ENCODE results near the gene LINC01488.

DNA sequence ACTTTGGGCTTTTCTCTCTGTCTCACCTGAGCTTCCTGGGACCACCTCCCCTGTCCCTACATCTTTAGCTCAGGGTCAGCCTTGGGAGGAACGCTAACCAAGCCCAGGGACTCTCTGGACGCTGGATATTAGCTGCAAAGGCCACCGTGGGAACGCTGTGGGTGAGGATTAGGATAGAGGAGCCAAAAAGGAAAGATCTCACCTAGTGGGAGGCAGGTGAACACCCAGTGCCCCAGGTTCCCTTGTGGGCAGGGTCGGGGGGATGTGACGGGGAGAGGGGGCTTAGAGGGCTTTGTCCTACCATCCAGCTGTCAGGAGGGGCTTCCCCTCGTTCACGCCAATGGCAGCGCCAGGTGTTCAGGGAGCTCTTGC lies 50.2 kb downstream of the LINC01488 start:
- TF ChIP-seq, protein P1, sequence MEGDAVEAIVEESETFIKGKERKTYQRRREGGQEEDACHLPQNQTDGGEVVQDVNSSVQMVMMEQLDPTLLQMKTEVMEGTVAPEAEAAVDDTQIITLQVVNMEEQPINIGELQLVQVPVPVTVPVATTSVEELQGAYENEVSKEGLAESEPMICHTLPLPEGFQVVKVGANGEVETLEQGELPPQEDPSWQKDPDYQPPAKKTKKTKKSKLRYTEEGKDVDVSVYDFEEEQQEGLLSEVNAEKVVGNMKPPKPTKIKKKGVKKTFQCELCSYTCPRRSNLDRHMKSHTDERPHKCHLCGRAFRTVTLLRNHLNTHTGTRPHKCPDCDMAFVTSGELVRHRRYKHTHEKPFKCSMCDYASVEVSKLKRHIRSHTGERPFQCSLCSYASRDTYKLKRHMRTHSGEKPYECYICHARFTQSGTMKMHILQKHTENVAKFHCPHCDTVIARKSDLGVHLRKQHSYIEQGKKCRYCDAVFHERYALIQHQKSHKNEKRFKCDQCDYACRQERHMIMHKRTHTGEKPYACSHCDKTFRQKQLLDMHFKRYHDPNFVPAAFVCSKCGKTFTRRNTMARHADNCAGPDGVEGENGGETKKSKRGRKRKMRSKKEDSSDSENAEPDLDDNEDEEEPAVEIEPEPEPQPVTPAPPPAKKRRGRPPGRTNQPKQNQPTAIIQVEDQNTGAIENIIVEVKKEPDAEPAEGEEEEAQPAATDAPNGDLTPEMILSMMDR (IDR thresholded peaks at IDR 0.05; ENCODE audit: insufficient read depth, low read depth, low read length): no peak
- TF ChIP-seq EZH2 (IDR thresholded peaks at IDR 0.05; ENCODE audit: insufficient read depth, low read length): no peak
